Endothelial cell of umbilical vein (primary cell): ENCODE data around the gene TLE1. TPM values are rescaled to one million over a fixed set of nuclear protein-coding genes. Genes with fewer than 3 reads are reported as not detected.

Experiments
- BruUV-seq: library from RNA; stranded (reverse); fragments of 400-500 nt; replicated peaks from 2 replicates; lab custom pipeline; 2021; lab: Mats Ljungman, UMichigan
- CTCF ChIA-PET: fragments of 300-600, 350-600 bp; sonication (Branson Sonifier 250); formaldehyde crosslinking; loops from one replicate; lab custom pipeline; 2021; ENCODE audit warnings: antibody characterized with exemption, inconsistent platforms; lab: Charles Lee
- POLR2A ChIA-PET: fragments of 300-600, 350-600 bp; sonication (Branson Sonifier 250); formaldehyde crosslinking; loops from one replicate; lab custom pipeline; 2021; ENCODE audit warnings: antibody characterized with exemption, inconsistent platforms; lab: Charles Lee
- DNase-seq: peaks from one replicate; pipeline ENCODE4 v3.0.0-alpha.2; 2011; ENCODE audit warnings: low read depth, low spot score
- FAIRE-seq: peaks from 2 replicates; lab custom pipeline; 2011; peaks lifted over from hg19 to GRCh38; lab: Jason Lieb, UNC
- H2AFZ ChIP-seq: 2 replicates; pipeline ENCODE4 v1.6.0; 2012; ENCODE audit warnings: low read depth, low read length, control low read depth, inconsistent platforms
- H3K27ac ChIP-seq: 2 replicates; pipeline ENCODE4 v1.5.1; 2011; ENCODE audit warnings: low read depth, mild to moderate bottlenecking, control low read depth, low read length, moderate library complexity; ENCODE audit not compliant: insufficient read depth
- H3K27me3 ChIP-seq, 2 experiments: 2 replicates each; pipeline versions ENCODE4 v1.6.0 to v1.6.1; 2011; ENCODE audit warnings: low read length in 2 of 2, mixed read lengths in 1 of 2; ENCODE audit not compliant: control insufficient read depth in 2 of 2, insufficient read depth in 2 of 2
- H3K36me3 ChIP-seq, 2 experiments: 2 replicates in 1 of 2; 3 replicates in 1 of 2; pipeline ENCODE4 v1.5.1; 2011; ENCODE audit warnings: low read length in 2 of 2, mild to moderate bottlenecking in 1 of 2, moderate library complexity in 1 of 2; ENCODE audit not compliant: control insufficient read depth in 2 of 2, insufficient read depth in 2 of 2; ENCODE audit errors: extremely low read depth in 1 of 2
- H3K4me1 ChIP-seq: 3 replicates; pipeline ENCODE4 v1.5.1; 2011; ENCODE audit warnings: mild to moderate bottlenecking, low read length; ENCODE audit not compliant: control insufficient read depth, insufficient read depth; ENCODE audit errors: extremely low read depth
- H3K4me2 ChIP-seq: 2 replicates; pipeline ENCODE4 v1.6.1; 2011; ENCODE audit warnings: low read length, control low read depth, mixed read lengths; ENCODE audit not compliant: insufficient read depth
- H3K4me3 ChIP-seq, 3 experiments: fragments of 200-600 bp in 1 of 3; sonication (generic), shearing (Covaris generic) in 1 of 3; replicated peaks in 1 of 3; 2 replicates each; pipeline ENCODE4 v1.5.1; 2011 to 2016; ENCODE audit warnings: control low read depth in 3 of 3, low read length in 3 of 3, mild to moderate bottlenecking in 2 of 3, inconsistent platforms in 1 of 3, low read depth in 1 of 3, moderate library complexity in 1 of 3; ENCODE audit not compliant: insufficient read depth in 1 of 3
- H3K79me2 ChIP-seq: 2 replicates; pipeline ENCODE4 v1.6.0; 2012; ENCODE audit warnings: low read length, inconsistent platforms; ENCODE audit not compliant: control insufficient read depth, insufficient read depth
- H3K9ac ChIP-seq: replicated peaks from 2 replicates; pipeline ENCODE3; 2011; ENCODE audit warnings: low read length, control low read depth; ENCODE audit not compliant: insufficient read depth; ENCODE audit errors: extremely low read depth
- H3K9me1 ChIP-seq: replicated peaks from 3 replicates; pipeline ENCODE4 v1.6.0; 2011; ENCODE audit warnings: mild to moderate bottlenecking, low read length; ENCODE audit not compliant: control insufficient read depth, insufficient read depth; ENCODE audit errors: extremely low read depth
- H3K9me3 ChIP-seq: replicated peaks from 2 replicates; pipeline ENCODE4 v1.5.1; 2012; ENCODE audit warnings: low read length, inconsistent platforms; ENCODE audit not compliant: control insufficient read depth, insufficient read depth
- H4K20me1 ChIP-seq: replicated peaks from 2 replicates; pipeline ENCODE3; 2011; ENCODE audit warnings: mild to moderate bottlenecking, low read length; ENCODE audit not compliant: control insufficient read depth, insufficient read depth; ENCODE audit errors: extremely low read depth
- EZH2 ChIP-seq: IDR thresholded peaks from 2 replicates; pipeline ENCODE4 v1.6.1; 2012; ENCODE audit warnings: borderline replicate concordance, low read depth, mild to moderate bottlenecking, moderate library complexity, low read length, inconsistent platforms; ENCODE audit not compliant: severe bottlenecking
- FOS ChIP-seq: IDR thresholded peaks from 2 replicates; pipeline ENCODE4 v1.6.1; 2011; ENCODE audit warnings: mild to moderate bottlenecking, low read length, moderate library complexity, borderline replicate concordance; ENCODE audit not compliant: insufficient read depth
- GATA2 ChIP-seq: IDR thresholded peaks from 2 replicates; pipeline ENCODE4 v1.7.0; 2011; ENCODE audit warnings: low read depth, mild to moderate bottlenecking, moderate library complexity, mixed read lengths, low read length; ENCODE audit not compliant: insufficient read length, insufficient read depth
- JUN ChIP-seq: IDR thresholded peaks from 2 replicates; pipeline ENCODE4 v1.6.1; 2011; ENCODE audit warnings: borderline replicate concordance, low read depth; ENCODE audit not compliant: insufficient read length, insufficient read depth
- MYC ChIP-seq: IDR thresholded peaks from one replicate; pipeline ENCODE4 v1.6.1; 2011; ENCODE audit warnings: mild to moderate bottlenecking, low read depth, low read length
- POLR2A ChIP-seq: IDR thresholded peaks from 2 replicates; pipeline ENCODE4 v1.6.1; 2012; ENCODE audit warnings: low read depth, mild to moderate bottlenecking, control low read depth, low read length
- POLR2AphosphoS5 ChIP-seq: IDR thresholded peaks from 2 replicates; pipeline ENCODE4 v1.6.1; 2012; ENCODE audit warnings: low read depth, mild to moderate bottlenecking, control low read depth, low read length, moderate library complexity; ENCODE audit not compliant: insufficient read depth
- dilution Hi-C: fragments of 300-500 bp; cut with MboI; formaldehyde crosslinking; loops from one replicate; pipeline ENCODE4 v1.15.0; 2019; ENCODE audit warnings: low sequenced_read_pairs; ENCODE audit not compliant: extremely low pct_ligation_motif_present
- intact Hi-C: fragments of 100-400 bp; cut with micrococcal nuclease; formaldehyde crosslinking; loops from one replicate; pipeline ENCODE4 v1.10.0; 2022
- polyA plus RNA-seq, 4 experiments: library from polyadenylated mRNA; depleted of rRNA in 3 of 4; stranded (reverse) in 3 of 4; unstranded in 1 of 4; fragments of >200 nt; gene quantifications; 2 replicates each; pipeline versions ENCODE4 v1.2.1 to v1.2.3, GENCODE V29; 2011 to 2012; ENCODE audit warnings: missing spikeins in 1 of 4
- total RNA-seq: library from RNA; stranded (reverse); gene quantifications from 2 replicates; pipeline ENCODE4 v1.2.3, GENCODE V29; 2021
- TF ChIP-seq, protein P1 (sequence below): IDR thresholded peaks from 2 replicates; pipeline ENCODE4 v1.6.1; 2011; ENCODE audit not compliant: insufficient read depth, insufficient read length
- TF ChIP-seq, protein P2 (sequence below), 2 donors: IDR thresholded peaks; 1 replicate in 1 of 2; 2 replicates in 1 of 2; pipeline ENCODE4 v1.5.1; 2011; ENCODE audit warnings: low read length in 2 of 2, mild to moderate bottlenecking in 2 of 2, moderate library complexity in 2 of 2, control low read depth in 1 of 2, inconsistent platforms in 1 of 2, low read depth in 1 of 2; ENCODE audit not compliant: insufficient read depth in 1 of 2; ENCODE audit errors: extremely low read depth in 1 of 2

Gene TLE1
- total and polyA plus RNA-seq, 2 donors (not counting 3 experiments of a cell fraction or from before 2014, with no cell fraction given), result 55.0 to 58.2 TPM

- intact Hi-C loops (no loop called here), dilution Hi-C loops (no loop called here)
- BruUV-seq, result no TSS peak
- H3K9me1 ChIP-seq, result no peaks in the 10 kb centered on the region
- no peak overlapping the region for H3K27ac ChIP-seq
- peaks cover 0 to 2% of the 10 kb centered on the region in 2 experiments for H3K36me3 ChIP-seq
- H3K4me3 ChIP-seq, result no peak overlapping the region
- no peaks in the 10 kb centered on the region for H3K27me3 ChIP-seq
- H4K20me1 ChIP-seq, result peaks cover 11% of the 10 kb centered on the region
- no peak overlapping the region for H3K4me2 ChIP-seq
- TF ChIP-seq POLR2AphosphoS5, result no peak
- TF ChIP-seq MYC, result no peak
- no peak for TF ChIP-seq GATA2
- no peak for TF ChIP-seq EZH2
- TF ChIP-seq, protein P1, sequence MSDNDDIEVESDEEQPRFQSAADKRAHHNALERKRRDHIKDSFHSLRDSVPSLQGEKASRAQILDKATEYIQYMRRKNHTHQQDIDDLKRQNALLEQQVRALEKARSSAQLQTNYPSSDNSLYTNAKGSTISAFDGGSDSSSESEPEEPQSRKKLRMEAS, result no peak
- TF ChIP-seq FOS, result no peak
- no peak for TF ChIP-seq POLR2A
- TF ChIP-seq JUN, result no peak
- TF ChIP-seq, protein P2, sequence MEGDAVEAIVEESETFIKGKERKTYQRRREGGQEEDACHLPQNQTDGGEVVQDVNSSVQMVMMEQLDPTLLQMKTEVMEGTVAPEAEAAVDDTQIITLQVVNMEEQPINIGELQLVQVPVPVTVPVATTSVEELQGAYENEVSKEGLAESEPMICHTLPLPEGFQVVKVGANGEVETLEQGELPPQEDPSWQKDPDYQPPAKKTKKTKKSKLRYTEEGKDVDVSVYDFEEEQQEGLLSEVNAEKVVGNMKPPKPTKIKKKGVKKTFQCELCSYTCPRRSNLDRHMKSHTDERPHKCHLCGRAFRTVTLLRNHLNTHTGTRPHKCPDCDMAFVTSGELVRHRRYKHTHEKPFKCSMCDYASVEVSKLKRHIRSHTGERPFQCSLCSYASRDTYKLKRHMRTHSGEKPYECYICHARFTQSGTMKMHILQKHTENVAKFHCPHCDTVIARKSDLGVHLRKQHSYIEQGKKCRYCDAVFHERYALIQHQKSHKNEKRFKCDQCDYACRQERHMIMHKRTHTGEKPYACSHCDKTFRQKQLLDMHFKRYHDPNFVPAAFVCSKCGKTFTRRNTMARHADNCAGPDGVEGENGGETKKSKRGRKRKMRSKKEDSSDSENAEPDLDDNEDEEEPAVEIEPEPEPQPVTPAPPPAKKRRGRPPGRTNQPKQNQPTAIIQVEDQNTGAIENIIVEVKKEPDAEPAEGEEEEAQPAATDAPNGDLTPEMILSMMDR (IDR thresholded peaks at IDR 0.05; ENCODE audit: extremely low read depth in 1 of 2, insufficient read depth in 1 of 2, low read depth in 1 of 2, low read length in 2 of 2), result no peak
- peaks cover 37% of the 10 kb centered on the region for H3K79me2 ChIP-seq
- DNase-seq (no peak), FAIRE-seq (no peak)
- ChIA-PET CTCF (interaction anchor here (0.8 kb wide), 1 partner anchor 138 kb away, joined by 3 read pairs; no protein-coding TSS in a partner anchor), POLR2A (interaction anchor here (0.6 kb wide), 1 partner anchor 273 kb away, joined by 3 read pairs; no protein-coding TSS in a partner anchor)
- no peak overlapping the region for H3K9ac ChIP-seq
- no peak overlapping the region for H2AFZ ChIP-seq
- peaks cover 11% of the 10 kb centered on the region for H3K4me1 ChIP-seq
- no peaks in the 10 kb centered on the region for H3K9me3 ChIP-seq
Observed at GRCh38 chr9:81661339-81661738, 28.0 kb downstream of the TLE1 start.
